Left lung (tissue), 10 donors: ENCODE data around the gene TRIM59. TPM values are rescaled to one million over a fixed set of nuclear protein-coding genes. Genes with fewer than 3 reads are reported as not detected.

Experiments used
- ATAC-seq: fragments of 200-7000 bp; cut with Tn5 transposase; one replicate; pipeline ENCODE4 v1.9.1; 2020; ENCODE audit warnings: moderate library complexity
- DNase-seq, 4 donors: peaks; one replicate each; pipeline ENCODE4 v3.0.0-alpha.2; 2013 to 2020
- H3K27ac ChIP-seq, 2 donors: fragments of 200-600 bp; sonication (generic) in 1 of 2; one replicate each; pipeline versions ENCODE4 v1.5.0 to v1.8.0; 2020 to 2021
- H3K27me3 ChIP-seq, 2 donors: fragments of 200-600 bp; sonication (generic) in 1 of 2; one replicate each; pipeline versions ENCODE4 v1.5.0 to v1.8.0; 2020 to 2021
- H3K36me3 ChIP-seq, 2 donors: fragments of 200-600 bp; sonication (generic) in 1 of 2; one replicate each; pipeline versions ENCODE4 v1.5.0 to v1.8.0; 2020 to 2021
- H3K4me1 ChIP-seq, 2 donors: fragments of 200-600 bp; one replicate each; pipeline ENCODE4 v1.8.0; 2021
- H3K4me3 ChIP-seq, 2 donors: fragments of 200-600 bp; sonication (generic) in 1 of 2; one replicate each; pipeline versions ENCODE4 v1.5.0 to v1.8.0; 2020 to 2021; ENCODE audit warnings: mild to moderate bottlenecking in 1 of 2
- H3K9me3 ChIP-seq, 2 donors: fragments of 200-600 bp; sonication (generic) in 1 of 2; one replicate each; pipeline versions ENCODE4 v1.5.0 to v1.8.0; 2020 to 2021
- CTCF ChIP-seq, 2 donors: fragments of 200-600 bp; sonication (generic) in 1 of 2; IDR thresholded peaks; one replicate each; pipeline versions ENCODE4 v1.5.0 to v1.8.0; 2021; ENCODE audit warnings: antibody characterized with exemption in 2 of 2
- intact Hi-C, 2 donors: fragments of 100-400 bp; cut with DNase I; formaldehyde crosslinking; loops; one replicate each; pipeline versions ENCODE4 v1.11.2 to v1.14.2; 2022
- polyA plus RNA-seq, 6 donors: library from polyadenylated mRNA; unstranded; fragments of 120-200 nt; gene quantifications; one replicate each; pipeline ENCODE4 v1.2.1, GENCODE V29; 2013; ENCODE audit not compliant: insufficient read length in 6 of 6
- total RNA-seq, 2 donors: library from RNA; stranded (reverse); fragmentation: NEBNext Ultra II Directional; extraction: Animal tissue kit (Norgen Biotek cat#: 25700); gene quantifications; one replicate each; pipeline ENCODE4 v1.2.1, GENCODE V29; 2021
- donor health status: DM: no; HTN: yes; CAD: no.
- donor health status: DM: no; HTN: no; CAD: no.

The TRIM59 gene
- total and polyA plus RNA-seq, 8 donors, result 4.3 to 29.3 (median 20.6) TPM

GRCh38 chr3:160477750-160478149 lies 28.2 kb upstream of the TRIM59 start:
- no peak overlapping the region for H3K27ac ChIP-seq
- H3K9me3 ChIP-seq, result no peaks in the 10 kb centered on the region
- no peaks in the 10 kb centered on the region for H3K4me1 ChIP-seq
- no peak overlapping the region for H3K4me3 ChIP-seq
- no peak for DNase-seq
- no peaks in the 10 kb centered on the region for H3K27me3 ChIP-seq
- intact Hi-C loops, result no loop called here
- ATAC-seq, result no peak
- H3K36me3 ChIP-seq, result no peaks in the 10 kb centered on the region
- no peak for TF ChIP-seq CTCF (IDR thresholded peaks at IDR 0.05)

GRCh38 chr3:160475884-160476283 lies 26.3 kb upstream of the TRIM59 start:
- ATAC-seq, result no peak
- Histone ChIP-seq H3K4me1 (no peaks in the 10 kb centered on the region), H3K4me3 (no peak overlapping the region), H3K27ac (no peak overlapping the region), H3K9me3 (peaks cover 0 to 7% of the 10 kb centered on the region in 2 donors), H3K27me3 (no peaks in the 10 kb centered on the region), H3K36me3 (no peaks in the 10 kb centered on the region)
- intact Hi-C loops, result no loop called here
- DNase-seq, result no peak
- no peak for TF ChIP-seq CTCF (IDR thresholded peaks at IDR 0.05)

GRCh38 chr3:160475153-160475552 lies 25.6 kb upstream of the TRIM59 start:
- Histone ChIP-seq H3K9me3 (peaks cover 0 to 14% of the 10 kb centered on the region in 2 donors), H3K27me3 (no peaks in the 10 kb centered on the region), H3K4me3 (no peak overlapping the region), H3K36me3 (no peaks in the 10 kb centered on the region), H3K27ac (no peak overlapping the region), H3K4me1 (no peaks in the 10 kb centered on the region)
- ATAC-seq, result no peak
- intact Hi-C loops, result no loop called here
- TF ChIP-seq CTCF (IDR thresholded peaks at IDR 0.05), result no peak
- DNase-seq, result no peak

GRCh38 chr3:160474416-160474838 lies 24.8 kb upstream of the TRIM59 start:
- no peaks in the 10 kb centered on the region for H3K4me1 ChIP-seq
- ATAC-seq, result no peak
- no peak overlapping the region for H3K27ac ChIP-seq
- peaks cover 0 to 21% of the 10 kb centered on the region in 2 donors for H3K9me3 ChIP-seq
- no peak for DNase-seq
- H3K27me3 ChIP-seq, result no peaks in the 10 kb centered on the region
- no peak overlapping the region for H3K4me3 ChIP-seq
- no peaks in the 10 kb centered on the region for H3K36me3 ChIP-seq
- no peak for TF ChIP-seq CTCF (IDR thresholded peaks at IDR 0.05)
- intact Hi-C loops, result no loop called here

- no peak for TF ChIP-seq CTCF (IDR thresholded peaks at IDR 0.05)
- intact Hi-C loops, result no loop called here
- no peak for ATAC-seq
These were observed 24.4 kb upstream of the TRIM59 start for GRCh38 chr3:160473978-160474377.

More at GRCh38 chr3:160473978-160474377, 24.4 kb upstream of the TRIM59 start:
- H3K36me3 ChIP-seq, result no peaks in the 10 kb centered on the region
- H3K27me3 ChIP-seq, result no peaks in the 10 kb centered on the region
- no peak for DNase-seq
- peaks cover 0 to 21% of the 10 kb centered on the region in 2 donors for H3K9me3 ChIP-seq
- no peaks in the 10 kb centered on the region for H3K4me1 ChIP-seq
- H3K27ac ChIP-seq, result no peak overlapping the region
- no peak overlapping the region for H3K4me3 ChIP-seq
